Ovary (tissue), 3 donors: ENCODE data around the gene SCGB3A1.

ENCODE experiments used
- EP300 ChIP-seq: sonication (generic); formaldehyde crosslinking; IDR thresholded peaks from one replicate; pipeline ENCODE4 v1.6.1; 2017; ENCODE audit warnings: antibody characterized with exemption
- POLR2A ChIP-seq: fragments of 450-650 bp; IDR thresholded peaks from one replicate; pipeline ENCODE4 v1.6.1; 2017; ENCODE audit warnings: antibody characterized with exemption, mild to moderate bottlenecking, moderate library complexity
- TF ChIP-seq, protein P1 (sequence below), 3 donors: fragments of 450-650 bp in 2 of 3; fragments of 200-600 bp in 1 of 3; IDR thresholded peaks; one replicate each; pipeline versions ENCODE4 v1.5.1 to v1.8.0; 2016 to 2022; ENCODE audit warnings: antibody characterized with exemption in 3 of 3, mild to moderate bottlenecking in 1 of 3
- donor health status: DM: no; HTN: no; CAD: no.

DNA sequence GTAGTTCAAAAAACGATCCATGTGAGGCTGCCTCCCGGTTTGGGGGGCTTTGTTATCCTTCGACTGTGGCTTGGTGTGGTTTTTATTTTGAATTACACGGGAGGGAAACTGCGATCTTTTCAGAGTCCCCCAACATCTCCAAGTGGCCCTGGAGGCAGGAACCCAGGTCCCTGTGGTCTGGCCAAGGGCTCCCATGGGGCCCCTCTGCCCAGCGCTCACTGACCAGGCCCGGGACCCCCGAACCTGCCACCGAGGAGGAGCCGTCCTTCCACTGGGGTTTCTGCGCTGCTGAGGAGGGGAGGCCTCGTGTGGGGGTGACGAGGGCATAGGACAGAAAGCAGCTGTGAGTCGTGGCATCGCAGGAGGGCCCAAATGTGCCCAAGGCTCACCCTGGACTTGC is 18.1 kb upstream of the SCGB3A1 start:
- TF ChIP-seq, protein P1, sequence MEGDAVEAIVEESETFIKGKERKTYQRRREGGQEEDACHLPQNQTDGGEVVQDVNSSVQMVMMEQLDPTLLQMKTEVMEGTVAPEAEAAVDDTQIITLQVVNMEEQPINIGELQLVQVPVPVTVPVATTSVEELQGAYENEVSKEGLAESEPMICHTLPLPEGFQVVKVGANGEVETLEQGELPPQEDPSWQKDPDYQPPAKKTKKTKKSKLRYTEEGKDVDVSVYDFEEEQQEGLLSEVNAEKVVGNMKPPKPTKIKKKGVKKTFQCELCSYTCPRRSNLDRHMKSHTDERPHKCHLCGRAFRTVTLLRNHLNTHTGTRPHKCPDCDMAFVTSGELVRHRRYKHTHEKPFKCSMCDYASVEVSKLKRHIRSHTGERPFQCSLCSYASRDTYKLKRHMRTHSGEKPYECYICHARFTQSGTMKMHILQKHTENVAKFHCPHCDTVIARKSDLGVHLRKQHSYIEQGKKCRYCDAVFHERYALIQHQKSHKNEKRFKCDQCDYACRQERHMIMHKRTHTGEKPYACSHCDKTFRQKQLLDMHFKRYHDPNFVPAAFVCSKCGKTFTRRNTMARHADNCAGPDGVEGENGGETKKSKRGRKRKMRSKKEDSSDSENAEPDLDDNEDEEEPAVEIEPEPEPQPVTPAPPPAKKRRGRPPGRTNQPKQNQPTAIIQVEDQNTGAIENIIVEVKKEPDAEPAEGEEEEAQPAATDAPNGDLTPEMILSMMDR (IDR thresholded peaks at IDR 0.05) = no peak
- TF ChIP-seq POLR2A = no peak
- no peak for TF ChIP-seq EP300
